Vagina (tissue), 2 donors: ENCODE measurements around the gene UBXN7. TPM values are rescaled to one million over a fixed set of nuclear protein-coding genes. Genes with fewer than 3 reads are reported as not detected.
"Not testable (repeated sequence)": the region's sequence is repeated elsewhere in the genome, so short reads cannot be mapped to it uniquely, and the experiment has no call there.

ENCODE experiments used
- DNase-seq, 2 donors: peaks; one replicate each; pipeline ENCODE4 v3.0.0-alpha.2; 2017; ENCODE audit errors: extremely low spot score in 2 of 2
- H3K27ac ChIP-seq: fragments of 200-600 bp; sonication (generic); one replicate; pipeline ENCODE4 v1.5.1; 2019
- H3K27me3 ChIP-seq: fragments of 200-600 bp; sonication (generic); one replicate; pipeline ENCODE4 v1.5.1; 2019
- H3K36me3 ChIP-seq, 2 donors: fragments of 200-600 bp; sonication (generic); one replicate each; pipeline ENCODE4 v1.5.1; 2017 to 2019
- H3K4me1 ChIP-seq: fragments of 200-600 bp; sonication (generic); one replicate; pipeline ENCODE4 v1.5.1; 2019
- H3K4me3 ChIP-seq, 2 donors: fragments of 200-600 bp; sonication (generic); 1 replicate in 1 of 2; 2 replicates in 1 of 2; pipeline ENCODE4 v1.5.1; 2016 to 2019
- H3K9me3 ChIP-seq: fragments of 200-600 bp; sonication (generic); one replicate; pipeline ENCODE4 v1.5.1; 2019
- CTCF ChIP-seq, 3 experiments: fragments of 450-650 bp in 2 of 3; fragments of 200-600 bp in 1 of 3; sonication (generic) in 1 of 3; IDR thresholded peaks; one replicate each; pipeline ENCODE4 v1.5.1; 2017 to 2019; ENCODE audit warnings: antibody characterized with exemption in 3 of 3, mild to moderate bottlenecking in 2 of 3, moderate library complexity in 2 of 3
- POLR2A ChIP-seq, 2 donors: fragments of 450-650 bp; IDR thresholded peaks; one replicate each; pipeline ENCODE4 v1.6.1; 2017; ENCODE audit warnings: antibody characterized with exemption in 2 of 2, mild to moderate bottlenecking in 2 of 2, moderate library complexity in 2 of 2
- POLR2AphosphoS5 ChIP-seq, 2 donors: sonication (generic); formaldehyde crosslinking; IDR thresholded peaks; one replicate each; pipeline ENCODE4 v1.9.0; 2017; ENCODE audit warnings: antibody characterized with exemption in 2 of 2, mild to moderate bottlenecking in 2 of 2, low read depth in 1 of 2; ENCODE audit not compliant: insufficient read depth in 1 of 2
- intact Hi-C: fragments of 100-400 bp; cut with DNase I; formaldehyde crosslinking; loops from one replicate; pipeline ENCODE4 v1.15.1; 2023
- total RNA-seq: library from RNA; depleted of rRNA; stranded (reverse); fragments of >200 nt; gene quantifications from one replicate; pipeline ENCODE4 v1.2.3, GENCODE V29; 2016

Gene UBXN7
- total RNA-seq, 1 donor from 2014 or later: 29.5 TPM

- Histone ChIP-seq H3K27ac (no peak overlapping the region), H3K4me3 (no peak overlapping the region), H3K9me3 (no peaks in the 10 kb centered on the region), H3K4me1 (no peaks in the 10 kb centered on the region), H3K27me3 (no peaks in the 10 kb centered on the region), H3K36me3 (peaks cover 0 to 10% of the 10 kb centered on the region in 2 donors)
- TF ChIP-seq CTCF (IDR thresholded peaks at IDR 0.05): no peak
- no peak for TF ChIP-seq POLR2AphosphoS5 (IDR thresholded peaks at IDR 0.05; ENCODE audit: insufficient read depth in 1 of 2, low read depth in 1 of 2)
- TF ChIP-seq POLR2A (IDR thresholded peaks at IDR 0.05): no peak
- DNase-seq: no peak
- intact Hi-C loops: no loop called here
Measured at GRCh38 chr3:196378146-196378841, 53.9 kb downstream of the UBXN7 start.

GRCh38 chr3:196377321-196377720, 54.9 kb downstream of the UBXN7 start:
- no peak overlapping the region for H3K27ac ChIP-seq
- H3K27me3 ChIP-seq: no peaks in the 10 kb centered on the region
- no peak overlapping the region for H3K4me3 ChIP-seq
- no peak for TF ChIP-seq POLR2A (IDR thresholded peaks at IDR 0.05)
- TF ChIP-seq POLR2AphosphoS5 (IDR thresholded peaks at IDR 0.05; ENCODE audit: insufficient read depth in 1 of 2, low read depth in 1 of 2): no peak
- TF ChIP-seq CTCF (IDR thresholded peaks at IDR 0.05): no peak
- intact Hi-C loops: no loop called here
- DNase-seq: no peak
- peaks cover 0 to 10% of the 10 kb centered on the region in 2 donors for H3K36me3 ChIP-seq
- H3K4me1 ChIP-seq: no peaks in the 10 kb centered on the region
- no peaks in the 10 kb centered on the region for H3K9me3 ChIP-seq

GRCh38 chr3:196365736-196366135, 66.5 kb downstream of the UBXN7 start:
- Histone ChIP-seq H3K27me3 (no peaks in the 10 kb centered on the region), H3K4me3 (no peak overlapping the region), H3K4me1 (no peaks in the 10 kb centered on the region), H3K36me3 (peaks cover 0 to 51% of the 10 kb centered on the region in 2 donors), H3K27ac (no peak overlapping the region), H3K9me3 (no peaks in the 10 kb centered on the region)
- no peak for TF ChIP-seq CTCF (IDR thresholded peaks at IDR 0.05)
- TF ChIP-seq POLR2A (IDR thresholded peaks at IDR 0.05): no peak
- no peak for TF ChIP-seq POLR2AphosphoS5 (IDR thresholded peaks at IDR 0.05; ENCODE audit: insufficient read depth in 1 of 2, low read depth in 1 of 2)
- DNase-seq: no peak
- intact Hi-C loops: no loop called here

GRCh38 chr3:196360586-196360985, 71.6 kb downstream of the UBXN7 start:
- Histone ChIP-seq H3K4me1 (no peaks in the 10 kb centered on the region), H3K27me3 (no peaks in the 10 kb centered on the region), H3K36me3 (peaks cover 0 to 61% of the 10 kb centered on the region in 2 donors), H3K27ac (no peak overlapping the region), H3K9me3 (no peaks in the 10 kb centered on the region), H3K4me3 (no peak overlapping the region)
- DNase-seq: no peak
- TF ChIP-seq CTCF (IDR thresholded peaks at IDR 0.05) (no peak), POLR2A (IDR thresholded peaks at IDR 0.05) (no peak), POLR2AphosphoS5 (IDR thresholded peaks at IDR 0.05; ENCODE audit: insufficient read depth in 1 of 2, low read depth in 1 of 2) (no peak)
- intact Hi-C loops: no loop called here

- peaks cover 0 to 68% of the 10 kb centered on the region in 2 donors for H3K36me3 ChIP-seq
- H3K27me3 ChIP-seq, intact Hi-C loops, H3K27ac ChIP-seq, H3K4me1 ChIP-seq, H3K9me3 ChIP-seq, DNase-seq, H3K4me3 ChIP-seq: not testable (repeated sequence)
Measured at GRCh38 chr3:196358540-196358939, 73.7 kb downstream of the UBXN7 start.
